ENCODE measurements around the gene TMEM169.

TMEM169 gene

DNA sequence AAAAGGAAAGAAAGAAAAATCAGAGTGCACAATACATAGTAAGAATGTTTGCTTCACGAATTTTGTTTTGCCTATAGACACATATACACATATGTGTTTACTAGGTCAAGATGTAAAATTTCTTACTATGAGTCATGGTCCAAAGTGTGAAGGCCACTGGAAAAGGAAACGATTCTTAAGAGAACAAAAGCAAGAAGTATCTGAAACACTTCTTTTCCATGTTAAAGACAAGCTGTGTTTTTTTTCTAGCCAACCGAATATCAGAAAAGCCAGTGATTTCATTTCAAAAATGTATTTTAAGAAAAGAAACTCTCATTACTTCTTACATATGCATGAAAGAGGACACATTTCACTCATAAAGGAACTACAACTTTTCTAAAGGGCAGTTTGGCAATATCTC lies 25.0 kb upstream of the TMEM169 start:
- Histone ChIP-seq H3K27ac (no peak overlapping the region), H3K4me3 (no peak overlapping the region)
- DNase-seq (ENCODE audit: low spot score), result no peak
- TF ChIP-seq, protein P1, sequence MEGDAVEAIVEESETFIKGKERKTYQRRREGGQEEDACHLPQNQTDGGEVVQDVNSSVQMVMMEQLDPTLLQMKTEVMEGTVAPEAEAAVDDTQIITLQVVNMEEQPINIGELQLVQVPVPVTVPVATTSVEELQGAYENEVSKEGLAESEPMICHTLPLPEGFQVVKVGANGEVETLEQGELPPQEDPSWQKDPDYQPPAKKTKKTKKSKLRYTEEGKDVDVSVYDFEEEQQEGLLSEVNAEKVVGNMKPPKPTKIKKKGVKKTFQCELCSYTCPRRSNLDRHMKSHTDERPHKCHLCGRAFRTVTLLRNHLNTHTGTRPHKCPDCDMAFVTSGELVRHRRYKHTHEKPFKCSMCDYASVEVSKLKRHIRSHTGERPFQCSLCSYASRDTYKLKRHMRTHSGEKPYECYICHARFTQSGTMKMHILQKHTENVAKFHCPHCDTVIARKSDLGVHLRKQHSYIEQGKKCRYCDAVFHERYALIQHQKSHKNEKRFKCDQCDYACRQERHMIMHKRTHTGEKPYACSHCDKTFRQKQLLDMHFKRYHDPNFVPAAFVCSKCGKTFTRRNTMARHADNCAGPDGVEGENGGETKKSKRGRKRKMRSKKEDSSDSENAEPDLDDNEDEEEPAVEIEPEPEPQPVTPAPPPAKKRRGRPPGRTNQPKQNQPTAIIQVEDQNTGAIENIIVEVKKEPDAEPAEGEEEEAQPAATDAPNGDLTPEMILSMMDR (IDR thresholded peaks at IDR 0.05), result no peak

DNA sequence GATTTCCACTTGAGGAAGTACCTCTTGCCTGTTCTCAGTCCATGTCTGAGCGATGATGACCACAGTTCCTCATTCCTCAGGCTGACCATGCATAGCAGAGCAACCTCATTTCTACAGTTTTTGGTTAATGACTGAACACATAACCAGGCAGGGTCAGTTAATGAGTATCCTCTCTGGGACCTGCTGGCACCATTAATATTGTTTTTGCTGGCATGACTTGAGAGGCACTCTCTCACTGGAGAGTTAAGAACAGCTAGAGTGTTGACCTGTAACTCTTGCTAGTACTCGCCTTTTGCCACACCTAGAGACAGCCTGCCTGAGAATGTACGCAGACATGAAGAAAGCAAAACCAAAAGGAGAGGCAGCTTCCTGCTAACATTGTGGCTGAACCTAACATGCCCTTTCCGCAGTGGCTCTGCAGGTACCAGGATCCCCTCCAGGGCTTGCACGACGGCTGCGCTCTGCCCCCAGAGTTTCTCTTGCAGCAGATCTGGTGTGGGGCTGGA lies 24.0 kb upstream of the TMEM169 start:
- TF ChIP-seq, protein P1 (IDR thresholded peaks at IDR 0.05), result no peak
- peak overlapping the region; percentile 20 for H3K4me3 ChIP-seq
- DNase-seq (ENCODE audit: low spot score), result no peak
- H3K27ac ChIP-seq, result no peak overlapping the region

DNA sequence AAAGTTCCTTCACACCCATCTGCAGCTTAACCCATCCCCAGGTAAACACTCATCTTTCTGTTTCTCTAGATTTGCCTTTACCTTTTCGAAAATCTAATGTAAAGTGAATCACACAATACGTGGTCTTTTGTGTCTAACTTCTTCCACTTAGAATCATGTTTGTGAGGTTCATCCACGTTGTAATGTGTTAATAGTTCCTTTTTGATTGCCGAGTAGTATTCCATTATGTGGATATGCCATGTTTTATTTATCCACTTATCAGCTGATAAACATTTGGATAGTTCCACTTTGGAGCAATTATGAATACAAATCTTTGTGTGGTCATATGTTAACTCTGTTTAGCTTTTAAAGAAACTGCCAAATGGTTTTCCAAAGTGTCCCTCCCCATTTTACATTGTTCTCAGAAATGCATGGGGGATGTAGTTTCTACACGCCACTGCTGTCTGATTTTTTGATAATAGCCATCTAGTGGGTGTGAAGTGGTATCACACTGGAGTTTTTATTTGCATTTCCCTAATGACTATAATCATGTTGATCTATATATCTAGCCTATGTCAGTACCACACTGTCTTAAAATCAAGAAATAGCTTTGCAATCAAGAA lies 22.4 kb upstream of the TMEM169 start:
- Histone ChIP-seq H3K27ac (no peak overlapping the region), H3K4me3 (no peak overlapping the region)
- DNase-seq (ENCODE audit: low spot score), result no peak
- TF ChIP-seq, protein P1 (IDR thresholded peaks at IDR 0.05), result no peak

DNA sequence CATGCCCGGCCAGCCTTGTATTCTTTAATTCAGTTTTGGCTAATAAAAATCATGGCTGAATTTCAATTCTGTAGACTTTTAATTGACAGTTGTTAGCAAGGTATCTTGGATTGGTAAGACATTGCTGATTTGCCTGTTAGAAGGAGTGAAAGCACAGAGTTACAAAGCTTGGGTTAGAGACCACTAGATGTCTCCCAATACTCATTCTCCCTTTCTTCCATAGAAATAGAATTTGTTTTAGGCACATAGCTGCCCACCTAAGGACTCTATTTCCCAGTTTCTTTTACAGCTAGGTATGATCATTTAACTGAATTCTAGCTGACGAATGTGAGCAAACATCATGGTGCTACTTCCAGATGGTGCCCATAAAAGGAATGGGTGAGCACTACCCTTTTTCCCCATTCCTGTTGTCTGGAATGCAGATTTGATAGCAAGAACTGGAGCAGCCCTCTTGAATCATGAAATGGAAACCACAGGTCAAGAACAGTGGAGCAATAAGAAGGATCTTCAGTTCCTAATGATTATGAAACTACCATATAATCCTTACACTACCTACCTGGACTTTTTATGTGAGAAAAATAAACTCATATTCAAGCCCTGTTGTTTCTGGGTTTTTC lies 17.6 kb upstream of the TMEM169 start:
- no peak overlapping the region for H3K27ac ChIP-seq

DNA sequence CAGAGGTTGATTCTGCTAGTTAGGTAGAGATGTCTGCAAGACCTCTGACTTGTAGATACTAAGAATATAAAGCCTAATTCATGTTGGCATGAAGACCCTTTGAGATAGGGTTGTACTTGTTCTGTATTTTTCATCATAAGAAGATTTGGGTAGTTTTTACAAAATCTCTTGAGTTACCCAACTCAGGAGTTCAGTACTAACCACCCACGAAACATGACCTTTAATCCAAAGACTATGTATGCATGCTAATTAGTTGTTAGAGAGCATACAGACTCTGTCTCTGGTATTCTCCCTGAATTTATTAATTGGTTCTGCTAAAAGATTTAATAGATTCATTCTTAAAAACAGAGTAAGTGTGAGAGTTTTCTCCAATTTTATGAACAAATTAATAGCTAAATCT lies 17.1 kb upstream of the TMEM169 start:
- TF ChIP-seq, protein P1 (IDR thresholded peaks at IDR 0.05), result no peak
- DNase-seq (ENCODE audit: low spot score), result no peak
- Histone ChIP-seq H3K27ac (no peak overlapping the region), H3K4me3 (no peak overlapping the region)

More for the DNA sequence above, 17.6 kb upstream of the TMEM169 start:
- no peak for DNase-seq (ENCODE audit: low spot score)
- TF ChIP-seq, protein P1 (IDR thresholded peaks at IDR 0.05), result no peak
- no peak overlapping the region for H3K4me3 ChIP-seq

DNA sequence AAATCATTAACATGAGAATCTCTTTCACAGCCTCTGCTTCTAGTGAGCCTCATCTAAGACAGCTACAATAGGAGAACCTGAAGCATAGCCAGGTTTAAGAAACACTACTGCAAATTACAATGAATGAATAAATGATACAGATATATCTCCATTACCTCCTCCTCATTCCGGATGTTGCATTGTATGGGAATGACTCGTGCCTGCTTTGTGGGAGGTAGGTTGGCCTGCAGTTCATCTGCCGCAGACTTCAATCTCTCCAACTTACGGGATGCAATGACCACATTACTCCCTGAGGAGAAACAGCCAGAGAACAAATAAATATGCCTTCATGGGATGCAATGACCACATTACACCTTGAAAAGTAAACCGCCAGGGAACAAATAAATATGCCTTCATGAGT lies 15.5 kb upstream of the TMEM169 start:
- TF ChIP-seq, protein P1 (IDR thresholded peaks at IDR 0.05), result no peak
- no peak overlapping the region for H3K4me3 ChIP-seq
- DNase-seq (ENCODE audit: low spot score), result no peak
- no peak overlapping the region for H3K27ac ChIP-seq

DNA sequence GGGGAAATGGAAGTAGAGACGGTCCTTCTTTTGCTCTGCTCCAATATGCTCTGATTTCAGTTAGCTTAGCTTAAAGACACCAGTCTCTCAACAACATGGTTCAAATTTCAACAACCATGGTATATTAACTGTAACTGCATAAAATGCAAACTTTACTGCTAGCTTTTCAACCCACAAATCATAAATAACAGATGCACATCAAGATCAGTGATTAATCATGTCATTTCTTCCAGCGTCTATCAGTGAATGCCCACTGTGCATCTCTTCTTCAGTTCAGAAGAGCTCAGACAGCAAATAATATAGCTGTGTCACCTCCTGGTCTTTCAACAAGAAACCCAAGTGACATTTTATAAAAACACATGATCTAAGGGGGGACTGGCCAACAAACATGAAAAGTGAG lies 12.7 kb upstream of the TMEM169 start:
- H3K4me3 ChIP-seq, result no peak overlapping the region
- no peak for DNase-seq (ENCODE audit: low spot score)
- TF ChIP-seq, protein P1 (IDR thresholded peaks at IDR 0.05), result no peak
- H3K27ac ChIP-seq, result no peak overlapping the region
